H1 (cell line): Measurements from ENCODE around the gene LTBP1. TPM values are rescaled to one million over a fixed set of nuclear protein-coding genes. Genes with fewer than 3 reads are reported as not detected.

Source experiments
- CTCF ChIA-PET: fragments of 300-600 bp; sonication (Branson Sonifier 250); formaldehyde crosslinking; loops from one replicate; lab custom pipeline; 2021; ENCODE audit not compliant: partially characterized antibody; lab: Charles Lee
- POLR2A ChIA-PET: fragments of 300-600 bp; sonication (Branson Sonifier 250); formaldehyde crosslinking; loops from one replicate; lab custom pipeline; 2021; ENCODE audit warnings: inconsistent platforms; ENCODE audit not compliant: partially characterized antibody; lab: Charles Lee
- DNase-seq, 2 experiments: peaks; one replicate each; pipeline versions ENCODE4 v3.0.0 to v3.0.0-alpha.2; 2010 to 2022; ENCODE audit warnings: low spot score in 2 of 2, low read depth in 1 of 2, mixed read lengths in 1 of 2
- FAIRE-seq: peaks from 2 replicates; lab custom pipeline; 2011; peaks lifted over from hg19 to GRCh38; lab: Jason Lieb, UNC
- H2AFZ ChIP-seq: 2 replicates; pipeline ENCODE4 v1.8.1; 2012; ENCODE audit warnings: low read length, inconsistent platforms
- H2AK5ac ChIP-seq: 2 replicates; pipeline ENCODE4 v1.6.1; 2013; ENCODE audit warnings: low read depth, low read length
- H2BK120ac ChIP-seq: replicated peaks from 2 replicates; pipeline ENCODE3; 2013; ENCODE audit warnings: low read depth, low read length, inconsistent platforms
- H2BK12ac ChIP-seq: 2 replicates; pipeline ENCODE4 v1.6.1; 2013; ENCODE audit warnings: low read depth, low read length
- H2BK15ac ChIP-seq: 2 replicates; pipeline ENCODE4 v1.6.1; 2013; ENCODE audit warnings: low read length
- H2BK20ac ChIP-seq: 2 replicates; pipeline ENCODE4 v1.6.1; 2013; ENCODE audit warnings: low read length
- H2BK5ac ChIP-seq: 2 replicates; pipeline ENCODE4 v1.6.1; 2013; ENCODE audit warnings: low read depth, low read length
- H3K14ac ChIP-seq: 2 replicates; pipeline ENCODE4 v1.6.1; 2013; ENCODE audit warnings: inconsistent platforms; ENCODE audit not compliant: insufficient read length
- H3K18ac ChIP-seq: 2 replicates; pipeline ENCODE4 v1.6.1; 2013; ENCODE audit warnings: low read length; ENCODE audit errors: extremely low read depth
- H3K23ac ChIP-seq: 2 replicates; pipeline ENCODE4 v1.6.1; 2013; ENCODE audit warnings: inconsistent platforms; ENCODE audit not compliant: insufficient read length
- H3K23me2 ChIP-seq: 2 replicates; pipeline ENCODE4 v1.6.1; 2013; ENCODE audit warnings: low read depth, low read length
- H3K27ac ChIP-seq: 2 replicates; pipeline ENCODE4 v1.6.1; 2011; ENCODE audit warnings: low read depth, low read length, inconsistent platforms
- H3K27me3 ChIP-seq, 4 experiments: replicated peaks in 1 of 4; 1 replicate in 1 of 4; 2 replicates in 3 of 4; pipeline versions ENCODE4 v1.6.1 to v1.8.1; 2011 to 2013; ENCODE audit warnings: low read length in 3 of 4, mild to moderate bottlenecking in 3 of 4, inconsistent platforms in 2 of 4, mixed read lengths in 2 of 4, moderate library complexity in 1 of 4; ENCODE audit not compliant: control insufficient read depth in 3 of 4, insufficient read depth in 3 of 4; ENCODE audit errors: extremely low read depth in 1 of 4
- H3K36me3 ChIP-seq, 4 experiments: 2 replicates each; pipeline versions ENCODE4 v1.6.1 to v1.8.1; 2011 to 2013; ENCODE audit warnings: mild to moderate bottlenecking in 4 of 4, low read length in 3 of 4, moderate library complexity in 2 of 4, control low read depth in 1 of 4, inconsistent platforms in 1 of 4; ENCODE audit not compliant: insufficient read depth in 4 of 4, control insufficient read depth in 2 of 4
- H3K4ac ChIP-seq: replicated peaks from 2 replicates; pipeline ENCODE3; 2013; ENCODE audit warnings: low read length, low read depth, mixed read lengths, inconsistent platforms; ENCODE audit not compliant: insufficient read length
- H3K4me1 ChIP-seq, 4 experiments: replicated peaks in 1 of 4; 1 replicate in 1 of 4; 2 replicates in 3 of 4; pipeline versions ENCODE4 v1.6.1 to v1.8.1; 2011 to 2013; ENCODE audit warnings: low read length in 3 of 4, inconsistent platforms in 2 of 4, mixed read lengths in 1 of 4; ENCODE audit not compliant: insufficient read depth in 4 of 4, control insufficient read depth in 3 of 4
- H3K4me2 ChIP-seq, 2 experiments: 2 replicates each; pipeline versions ENCODE4 v1.6.1 to v1.8.1; 2011 to 2013; ENCODE audit warnings: low read depth in 2 of 2, low read length in 2 of 2, control low read depth in 1 of 2, inconsistent platforms in 1 of 2, mild to moderate bottlenecking in 1 of 2; ENCODE audit not compliant: insufficient read depth in 1 of 2
- H3K4me3 ChIP-seq, 4 experiments: fragments of 200-600, 300-600 bp in 1 of 4; sonication (generic), shearing (Covaris generic), sonication (Bioruptor Twin) in 1 of 4; 2 replicates each; pipeline versions ENCODE4 v1.5.1 to v1.8.1; 2011 to 2016; ENCODE audit warnings: low read length in 4 of 4, low read depth in 3 of 4, control low read depth in 2 of 4, inconsistent platforms in 2 of 4, mild to moderate bottlenecking in 2 of 4, mixed read lengths in 1 of 4, moderate library complexity in 1 of 4; ENCODE audit not compliant: insufficient read depth in 2 of 4; ENCODE audit errors: extremely low read depth in 1 of 4
- H3K56ac ChIP-seq: replicated peaks from 2 replicates; pipeline ENCODE3; 2013; ENCODE audit warnings: low read depth, mild to moderate bottlenecking, mixed read lengths, low read length, inconsistent platforms; ENCODE audit not compliant: insufficient read length
- H3K79me1 ChIP-seq: 2 replicates; pipeline ENCODE4 v1.6.1; 2013; ENCODE audit warnings: low read depth, low read length, control low read depth
- H3K79me2 ChIP-seq, 2 experiments: 2 replicates each; pipeline versions ENCODE4 v1.6.1 to v1.8.1; 2012 to 2013; ENCODE audit warnings: low read length in 2 of 2, mild to moderate bottlenecking in 2 of 2, inconsistent platforms in 1 of 2; ENCODE audit not compliant: insufficient read depth in 2 of 2, control insufficient read depth in 1 of 2
- H3K9ac ChIP-seq, 4 experiments: replicated peaks in 1 of 4; 1 replicate in 1 of 4; 2 replicates in 3 of 4; pipeline versions ENCODE4 v1.6.1 to v1.8.1; 2011 to 2013; ENCODE audit warnings: low read depth in 3 of 4, low read length in 3 of 4, control low read depth in 2 of 4, mild to moderate bottlenecking in 2 of 4, moderate library complexity in 2 of 4, inconsistent platforms in 1 of 4; ENCODE audit errors: extremely low read depth in 1 of 4
- H3K9me3 ChIP-seq, 2 experiments: 2 replicates each; pipeline versions ENCODE4 v1.6.1 to v1.8.1; 2012 to 2013; ENCODE audit warnings: mild to moderate bottlenecking in 2 of 2, moderate library complexity in 2 of 2, control low read depth in 1 of 2, inconsistent platforms in 1 of 2, low read depth in 1 of 2, low read length in 1 of 2, mixed read lengths in 1 of 2; ENCODE audit not compliant: insufficient read depth in 2 of 2
- H4K20me1 ChIP-seq, 2 experiments: replicated peaks in 1 of 2; 2 replicates each; pipeline versions ENCODE3 to v1.8.1; 2011 to 2013; ENCODE audit warnings: inconsistent platforms in 2 of 2, low read length in 2 of 2, mild to moderate bottlenecking in 1 of 2; ENCODE audit not compliant: insufficient read depth in 2 of 2, control insufficient read depth in 1 of 2
- H4K5ac ChIP-seq: 2 replicates; pipeline ENCODE4 v1.6.1; 2013; ENCODE audit warnings: low read length, low read depth, mixed read lengths, inconsistent platforms; ENCODE audit not compliant: insufficient read length
- H4K8ac ChIP-seq: 2 replicates; pipeline ENCODE4 v1.8.0; 2013; ENCODE audit warnings: mild to moderate bottlenecking, moderate library complexity, low read length, inconsistent platforms; ENCODE audit not compliant: insufficient read depth; ENCODE audit errors: extremely low read depth
- H4K91ac ChIP-seq: replicated peaks from 2 replicates; pipeline ENCODE3; 2013; ENCODE audit warnings: low read length, mixed read lengths, inconsistent platforms; ENCODE audit not compliant: insufficient read length
- ATF2 ChIP-seq: IDR thresholded peaks from 2 replicates; pipeline ENCODE4 v1.6.1; 2012; ENCODE audit warnings: low read length, inconsistent platforms
- CEBPB ChIP-seq: IDR thresholded peaks from 2 replicates; pipeline ENCODE4 v1.6.1; 2012; ENCODE audit warnings: low read depth, low read length
- KDM1A ChIP-seq: fragments of 200-600, 300-600 bp; sonication (generic); IDR thresholded peaks from 2 replicates; pipeline ENCODE4 v1.7.1; 2016; ENCODE audit warnings: mild to moderate bottlenecking, low read length, borderline replicate concordance
- NRF1 ChIP-seq: IDR thresholded peaks from 2 replicates; pipeline ENCODE4 v1.6.1; 2011; ENCODE audit warnings: mild to moderate bottlenecking, low read depth, low read length, improper control_type of control experiment
- POLR2A ChIP-seq, 2 experiments: IDR thresholded peaks; 1 replicate in 1 of 2; 2 replicates in 1 of 2; pipeline ENCODE4 v1.6.1; 2011; ENCODE audit warnings: low read depth in 2 of 2, low read length in 2 of 2, mild to moderate bottlenecking in 2 of 2; ENCODE audit errors: control extremely low read depth in 1 of 2
- POLR2AphosphoS5 ChIP-seq: IDR thresholded peaks from 2 replicates; pipeline ENCODE4 v1.6.1; 2011; ENCODE audit warnings: low read depth, low read length
- RAD21 ChIP-seq, 2 experiments: IDR thresholded peaks in 1 of 2; conservative IDR thresholded peaks in 1 of 2; 2 replicates each; pipeline ENCODE4 v1.6.1; 2011; ENCODE audit warnings: low read depth in 2 of 2, low read length in 2 of 2, improper control_type of control experiment in 1 of 2, inconsistent platforms in 1 of 2, mild to moderate bottlenecking in 1 of 2, moderate library complexity in 1 of 2
- SIX5 ChIP-seq: IDR thresholded peaks from 2 replicates; pipeline ENCODE4 v1.6.1; 2011; ENCODE audit warnings: mild to moderate bottlenecking, low read depth, low read length
- SP1 ChIP-seq: IDR thresholded peaks from 2 replicates; pipeline ENCODE4 v1.6.1; 2011; ENCODE audit warnings: low read depth, low read length
- SRF ChIP-seq: IDR thresholded peaks from 2 replicates; pipeline ENCODE4 v1.6.1; 2011; ENCODE audit warnings: mild to moderate bottlenecking, low read depth, low read length, moderate library complexity
- TCF12 ChIP-seq: IDR thresholded peaks from 2 replicates; pipeline ENCODE4 v1.6.1; 2011; ENCODE audit warnings: low read depth, mild to moderate bottlenecking, low read length
- ZNF274 ChIP-seq: IDR thresholded peaks from 2 replicates; pipeline ENCODE4 v1.7.0; 2012; ENCODE audit warnings: low read length, borderline replicate concordance; ENCODE audit errors: extremely low read depth
- WGBS, 2 experiments: shearing (Covaris generic) in 1 of 2; methylation state at CpG; one replicate each; pipeline versions ENCODE4 v1.1.6 to v1.1.7; 2013 to 2015; ENCODE audit warnings: low lambda C conversion rate in 2 of 2, mixed read lengths in 2 of 2, inconsistent platforms in 1 of 2, low coverage in 1 of 2, missing lambda C conversion rate in 1 of 2; ENCODE audit not compliant: insufficient replicate concordance in 2 of 2, insufficient coverage in 1 of 2, insufficient read length in 1 of 2; ENCODE audit errors: extremely low coverage in 1 of 2, missing lambda C conversion rate in 1 of 2; 5-methylcytosine and 5-hydroxymethylcytosine counted together
- polyA plus RNA-seq, 7 experiments: library from polyadenylated mRNA; depleted of rRNA in 3 of 7; stranded (reverse) in 5 of 7; unstranded in 2 of 7; fragments of >200 nt in 5 of 7; fragments of 200-250 nt in 2 of 7; gene quantifications; 1 replicate in 5 of 7; 2 replicates in 1 of 7; 4 replicates in 1 of 7; pipeline versions ENCODE4 v1.2.1 to v1.2.3, GENCODE V29; 2011 to 2013; ENCODE audit warnings: missing spikeins in 2 of 7, mixed read lengths in 2 of 7
- total RNA-seq: library from RNA; stranded (reverse); fragmentation: NEBNext Ultra II Directional; extraction: Animal tissue kit (Norgen Biotek cat#: 25700); gene quantifications from 2 replicates; pipeline ENCODE4 v1.2.1, GENCODE V29; 2021

The LTBP1 gene
- total and polyA plus RNA-seq, 2 of the 8 experiments (the other 6 are each of a cell fraction or from before 2014, with no cell fraction given) = 15.4 to 24.7 TPM

GRCh38 chr2:33204945-33205344, 258.2 kb downstream of the LTBP1 start:
- no peak overlapping the region for H2BK12ac ChIP-seq
- ChIA-PET POLR2A (no interaction called here), CTCF (interaction anchor here (1.2 kb wide), 1 partner anchor 175 kb away, joined by 4 read pairs; no protein-coding TSS in a partner anchor)
- H3K4me1 ChIP-seq = no peaks in the 10 kb centered on the region
- no peaks in the 10 kb centered on the region for H3K23me2 ChIP-seq
- no peak overlapping the region for H2BK15ac ChIP-seq
- no peak overlapping the region for H2AK5ac ChIP-seq
- 85% methylated on average over 2 of the region's 2 CpGs; no CpG with 5 or more reads in 1 of the 2 experiments for WGBS, 2 experiments
- TF ChIP-seq KDM1A (no peak), ZNF274 (no peak), POLR2A (IDR thresholded peaks at IDR 0.05; ENCODE audit: control extremely low read depth in 1 of 2, low read depth in 2 of 2, low read length in 2 of 2) (no peak), RAD21 (IDR thresholded peaks at IDR 0.05 in 1 of 2, conservative IDR thresholded peaks at IDR 0.05 in 1 of 2; ENCODE audit: low read depth in 2 of 2, low read length in 2 of 2) (no peak), SP1 (no peak), ATF2 (no peak), TCF12 (no peak), SIX5 (no peak), POLR2AphosphoS5 (no peak), NRF1 (no peak), SRF (no peak), CEBPB (no peak)
- H2AFZ ChIP-seq = no peak overlapping the region
- H2BK20ac ChIP-seq = no peak overlapping the region
- DNase-seq (no peak), FAIRE-seq (no peak)
- H4K8ac ChIP-seq = no peak overlapping the region
- no peaks in the 10 kb centered on the region for H3K79me1 ChIP-seq
- H3K9ac ChIP-seq = no peak overlapping the region
- H3K79me2 ChIP-seq = no peaks in the 10 kb centered on the region
- H3K4me3 ChIP-seq = no peak overlapping the region
- H4K20me1 ChIP-seq = no peaks in the 10 kb centered on the region
- no peak overlapping the region for H4K91ac ChIP-seq
- no peak overlapping the region for H3K18ac ChIP-seq
- no peaks in the 10 kb centered on the region for H3K27me3 ChIP-seq
- no peak overlapping the region for H2BK120ac ChIP-seq
- H4K5ac ChIP-seq = no peak overlapping the region
- no peak overlapping the region for H3K56ac ChIP-seq
- H3K9me3 ChIP-seq = no peaks in the 10 kb centered on the region
- H3K23ac ChIP-seq = no peak overlapping the region
- H3K4ac ChIP-seq = no peak overlapping the region
- H3K27ac ChIP-seq = no peak overlapping the region
- no peak overlapping the region for H3K14ac ChIP-seq
- no peak overlapping the region for H2BK5ac ChIP-seq
- H3K4me2 ChIP-seq = no peak overlapping the region
- H3K36me3 ChIP-seq = no peaks in the 10 kb centered on the region
